H1 (cell line): ENCODE measurements around the gene FADD. TPM values are rescaled to one million over a fixed set of nuclear protein-coding genes. Genes with fewer than 3 reads are reported as not detected.

Source experiments
- CTCF ChIA-PET: fragments of 300-600 bp; sonication (Branson Sonifier 250); formaldehyde crosslinking; loops from one replicate; lab custom pipeline; 2021; ENCODE audit not compliant: partially characterized antibody; lab: Charles Lee
- POLR2A ChIA-PET: fragments of 300-600 bp; sonication (Branson Sonifier 250); formaldehyde crosslinking; loops from one replicate; lab custom pipeline; 2021; ENCODE audit warnings: inconsistent platforms; ENCODE audit not compliant: partially characterized antibody; lab: Charles Lee
- DNase-seq, 2 experiments: peaks; one replicate each; pipeline versions ENCODE4 v3.0.0 to v3.0.0-alpha.2; 2010 to 2022; ENCODE audit warnings: low spot score in 2 of 2, low read depth in 1 of 2, mixed read lengths in 1 of 2
- FAIRE-seq: peaks from 2 replicates; lab custom pipeline; 2011; peaks lifted over from hg19 to GRCh38; lab: Jason Lieb, UNC
- H2AFZ ChIP-seq: 2 replicates; pipeline ENCODE4 v1.8.1; 2012; ENCODE audit warnings: low read length, inconsistent platforms
- H2AK5ac ChIP-seq: 2 replicates; pipeline ENCODE4 v1.6.1; 2013; ENCODE audit warnings: low read depth, low read length
- H2BK120ac ChIP-seq: replicated peaks from 2 replicates; pipeline ENCODE3; 2013; ENCODE audit warnings: low read depth, low read length, inconsistent platforms
- H2BK12ac ChIP-seq: 2 replicates; pipeline ENCODE4 v1.6.1; 2013; ENCODE audit warnings: low read depth, low read length
- H2BK15ac ChIP-seq: 2 replicates; pipeline ENCODE4 v1.6.1; 2013; ENCODE audit warnings: low read length
- H2BK20ac ChIP-seq: 2 replicates; pipeline ENCODE4 v1.6.1; 2013; ENCODE audit warnings: low read length
- H2BK5ac ChIP-seq: 2 replicates; pipeline ENCODE4 v1.6.1; 2013; ENCODE audit warnings: low read depth, low read length
- H3K14ac ChIP-seq: 2 replicates; pipeline ENCODE4 v1.6.1; 2013; ENCODE audit warnings: inconsistent platforms; ENCODE audit not compliant: insufficient read length
- H3K18ac ChIP-seq: 2 replicates; pipeline ENCODE4 v1.6.1; 2013; ENCODE audit warnings: low read length; ENCODE audit errors: extremely low read depth
- H3K23ac ChIP-seq: 2 replicates; pipeline ENCODE4 v1.6.1; 2013; ENCODE audit warnings: inconsistent platforms; ENCODE audit not compliant: insufficient read length
- H3K23me2 ChIP-seq: 2 replicates; pipeline ENCODE4 v1.6.1; 2013; ENCODE audit warnings: low read depth, low read length
- H3K27ac ChIP-seq: 2 replicates; pipeline ENCODE4 v1.6.1; 2011; ENCODE audit warnings: low read depth, low read length, inconsistent platforms
- H3K27me3 ChIP-seq, 4 experiments: replicated peaks in 1 of 4; 1 replicate in 1 of 4; 2 replicates in 3 of 4; pipeline versions ENCODE4 v1.6.1 to v1.8.1; 2011 to 2013; ENCODE audit warnings: low read length in 3 of 4, mild to moderate bottlenecking in 3 of 4, inconsistent platforms in 2 of 4, mixed read lengths in 2 of 4, moderate library complexity in 1 of 4; ENCODE audit not compliant: control insufficient read depth in 3 of 4, insufficient read depth in 3 of 4; ENCODE audit errors: extremely low read depth in 1 of 4
- H3K36me3 ChIP-seq, 4 experiments: 2 replicates each; pipeline versions ENCODE4 v1.6.1 to v1.8.1; 2011 to 2013; ENCODE audit warnings: mild to moderate bottlenecking in 4 of 4, low read length in 3 of 4, moderate library complexity in 2 of 4, control low read depth in 1 of 4, inconsistent platforms in 1 of 4; ENCODE audit not compliant: insufficient read depth in 4 of 4, control insufficient read depth in 2 of 4
- H3K4ac ChIP-seq: replicated peaks from 2 replicates; pipeline ENCODE3; 2013; ENCODE audit warnings: low read length, low read depth, mixed read lengths, inconsistent platforms; ENCODE audit not compliant: insufficient read length
- H3K4me1 ChIP-seq, 4 experiments: replicated peaks in 1 of 4; 1 replicate in 1 of 4; 2 replicates in 3 of 4; pipeline versions ENCODE4 v1.6.1 to v1.8.1; 2011 to 2013; ENCODE audit warnings: low read length in 3 of 4, inconsistent platforms in 2 of 4, mixed read lengths in 1 of 4; ENCODE audit not compliant: insufficient read depth in 4 of 4, control insufficient read depth in 3 of 4
- H3K4me2 ChIP-seq, 2 experiments: 2 replicates each; pipeline versions ENCODE4 v1.6.1 to v1.8.1; 2011 to 2013; ENCODE audit warnings: low read depth in 2 of 2, low read length in 2 of 2, control low read depth in 1 of 2, inconsistent platforms in 1 of 2, mild to moderate bottlenecking in 1 of 2; ENCODE audit not compliant: insufficient read depth in 1 of 2
- H3K4me3 ChIP-seq, 4 experiments: fragments of 200-600, 300-600 bp in 1 of 4; sonication (generic), shearing (Covaris generic), sonication (Bioruptor Twin) in 1 of 4; 2 replicates each; pipeline versions ENCODE4 v1.5.1 to v1.8.1; 2011 to 2016; ENCODE audit warnings: low read length in 4 of 4, low read depth in 3 of 4, control low read depth in 2 of 4, inconsistent platforms in 2 of 4, mild to moderate bottlenecking in 2 of 4, mixed read lengths in 1 of 4, moderate library complexity in 1 of 4; ENCODE audit not compliant: insufficient read depth in 2 of 4; ENCODE audit errors: extremely low read depth in 1 of 4
- H3K56ac ChIP-seq: replicated peaks from 2 replicates; pipeline ENCODE3; 2013; ENCODE audit warnings: low read depth, mild to moderate bottlenecking, mixed read lengths, low read length, inconsistent platforms; ENCODE audit not compliant: insufficient read length
- H3K79me1 ChIP-seq: 2 replicates; pipeline ENCODE4 v1.6.1; 2013; ENCODE audit warnings: low read depth, low read length, control low read depth
- H3K79me2 ChIP-seq, 2 experiments: 2 replicates each; pipeline versions ENCODE4 v1.6.1 to v1.8.1; 2012 to 2013; ENCODE audit warnings: low read length in 2 of 2, mild to moderate bottlenecking in 2 of 2, inconsistent platforms in 1 of 2; ENCODE audit not compliant: insufficient read depth in 2 of 2, control insufficient read depth in 1 of 2
- H3K9ac ChIP-seq, 4 experiments: replicated peaks in 1 of 4; 1 replicate in 1 of 4; 2 replicates in 3 of 4; pipeline versions ENCODE4 v1.6.1 to v1.8.1; 2011 to 2013; ENCODE audit warnings: low read depth in 3 of 4, low read length in 3 of 4, control low read depth in 2 of 4, mild to moderate bottlenecking in 2 of 4, moderate library complexity in 2 of 4, inconsistent platforms in 1 of 4; ENCODE audit errors: extremely low read depth in 1 of 4
- H3K9me3 ChIP-seq, 2 experiments: 2 replicates each; pipeline versions ENCODE4 v1.6.1 to v1.8.1; 2012 to 2013; ENCODE audit warnings: mild to moderate bottlenecking in 2 of 2, moderate library complexity in 2 of 2, control low read depth in 1 of 2, inconsistent platforms in 1 of 2, low read depth in 1 of 2, low read length in 1 of 2, mixed read lengths in 1 of 2; ENCODE audit not compliant: insufficient read depth in 2 of 2
- H4K20me1 ChIP-seq, 2 experiments: replicated peaks in 1 of 2; 2 replicates each; pipeline versions ENCODE3 to v1.8.1; 2011 to 2013; ENCODE audit warnings: inconsistent platforms in 2 of 2, low read length in 2 of 2, mild to moderate bottlenecking in 1 of 2; ENCODE audit not compliant: insufficient read depth in 2 of 2, control insufficient read depth in 1 of 2
- H4K5ac ChIP-seq: 2 replicates; pipeline ENCODE4 v1.6.1; 2013; ENCODE audit warnings: low read length, low read depth, mixed read lengths, inconsistent platforms; ENCODE audit not compliant: insufficient read length
- H4K8ac ChIP-seq: 2 replicates; pipeline ENCODE4 v1.8.0; 2013; ENCODE audit warnings: mild to moderate bottlenecking, moderate library complexity, low read length, inconsistent platforms; ENCODE audit not compliant: insufficient read depth; ENCODE audit errors: extremely low read depth
- H4K91ac ChIP-seq: replicated peaks from 2 replicates; pipeline ENCODE3; 2013; ENCODE audit warnings: low read length, mixed read lengths, inconsistent platforms; ENCODE audit not compliant: insufficient read length
- BRCA1 ChIP-seq: IDR thresholded peaks from 2 replicates; pipeline ENCODE4 v1.6.1; 2012; ENCODE audit warnings: low read depth, low read length, improper control_type of control experiment
- GABPA ChIP-seq: IDR thresholded peaks from 2 replicates; pipeline ENCODE4 v1.6.1; 2011; ENCODE audit warnings: mild to moderate bottlenecking, low read length, moderate library complexity, borderline replicate concordance; ENCODE audit not compliant: insufficient read depth
- HDAC2 ChIP-seq, 2 experiments: fragments of 300-600 bp in 1 of 2; sonication (generic) in 1 of 2; IDR thresholded peaks; 2 replicates each; pipeline ENCODE4 v1.6.1; 2011 to 2012; ENCODE audit warnings: low read depth in 2 of 2, low read length in 2 of 2, mild to moderate bottlenecking in 2 of 2, moderate library complexity in 2 of 2, borderline replicate concordance in 1 of 2, inconsistent platforms in 1 of 2
- KDM4A ChIP-seq: IDR thresholded peaks from one replicate; pipeline ENCODE4 v1.7.1; 2012; ENCODE audit warnings: low read depth, mild to moderate bottlenecking, moderate library complexity, low read length, inconsistent platforms; ENCODE audit not compliant: severe bottlenecking
- KDM5A ChIP-seq: fragments of 200-600 bp; IDR thresholded peaks from 2 replicates; pipeline ENCODE4 v1.7.1; 2012; ENCODE audit warnings: mild to moderate bottlenecking, low read length, inconsistent platforms, mixed read lengths
- MAX ChIP-seq: IDR thresholded peaks from 2 replicates; pipeline ENCODE4 v1.6.1; 2012; ENCODE audit warnings: inconsistent platforms
- SAP30 ChIP-seq: fragments of 300-600 bp; sonication (generic); IDR thresholded peaks from 2 replicates; pipeline ENCODE4 v1.7.1; 2012; ENCODE audit warnings: low read length, moderate library complexity, mild to moderate bottlenecking, inconsistent platforms; ENCODE audit not compliant: insufficient read depth, insufficient replicate concordance
- SP2 ChIP-seq: IDR thresholded peaks from 2 replicates; pipeline ENCODE4 v1.6.1; 2012; ENCODE audit warnings: mild to moderate bottlenecking, low read length, inconsistent platforms
- USF2 ChIP-seq: IDR thresholded peaks from 2 replicates; pipeline ENCODE4 v1.6.1; 2011; ENCODE audit warnings: low read length, improper control_type of control experiment
- WGBS, 2 experiments: shearing (Covaris generic) in 1 of 2; methylation state at CpG; one replicate each; pipeline versions ENCODE4 v1.1.6 to v1.1.7; 2013 to 2015; ENCODE audit warnings: low lambda C conversion rate in 2 of 2, mixed read lengths in 2 of 2, inconsistent platforms in 1 of 2, low coverage in 1 of 2, missing lambda C conversion rate in 1 of 2; ENCODE audit not compliant: insufficient replicate concordance in 2 of 2, insufficient coverage in 1 of 2, insufficient read length in 1 of 2; ENCODE audit errors: extremely low coverage in 1 of 2, missing lambda C conversion rate in 1 of 2; 5-methylcytosine and 5-hydroxymethylcytosine counted together
- polyA plus RNA-seq, 7 experiments: library from polyadenylated mRNA; depleted of rRNA in 3 of 7; stranded (reverse) in 5 of 7; unstranded in 2 of 7; fragments of >200 nt in 5 of 7; fragments of 200-250 nt in 2 of 7; gene quantifications; 1 replicate in 5 of 7; 2 replicates in 1 of 7; 4 replicates in 1 of 7; pipeline versions ENCODE4 v1.2.1 to v1.2.3, GENCODE V29; 2011 to 2013; ENCODE audit warnings: missing spikeins in 2 of 7, mixed read lengths in 2 of 7
- total RNA-seq: library from RNA; stranded (reverse); fragmentation: NEBNext Ultra II Directional; extraction: Animal tissue kit (Norgen Biotek cat#: 25700); gene quantifications from 2 replicates; pipeline ENCODE4 v1.2.1, GENCODE V29; 2021

The FADD gene
- total and polyA plus RNA-seq, 2 of the 8 experiments (the other 6 are each of a cell fraction or from before 2014, with no cell fraction given) = 29.0 to 43.9 TPM

- Histone ChIP-seq H2AFZ (no peak overlapping the region), H3K56ac (no peak overlapping the region), H4K20me1 (no peaks in the 10 kb centered on the region), H3K27me3 (no peaks in the 10 kb centered on the region), H2AK5ac (peak overlapping the region; percentile 57; the same call in 1 of the 2 replicates), H3K9me3 (no peaks in the 10 kb centered on the region), H3K79me1 (no peaks in the 10 kb centered on the region; the same call in 1 of the 2 replicates), H3K9ac (no peak overlapping the region), H2BK15ac (0 out of 2 replicates have a peak overlapping the region, but pooled peaks have one; percentile 53), H3K23ac (no peak overlapping the region), H3K4me2 (no peak overlapping the region), H2BK120ac (no peak overlapping the region), H3K14ac (no peak overlapping the region), H3K4me1 (peaks cover 4 to 8% (median 8%) of the 10 kb centered on the region in 4 experiments), H4K5ac (no peak overlapping the region), H3K4ac (no peak overlapping the region), H3K27ac (no peak overlapping the region), H2BK5ac (0 out of 2 replicates have a peak overlapping the region, but pooled peaks have one; percentile 68), H4K8ac (no peak overlapping the region), H2BK12ac (peak overlapping the region; percentile 65; the same call in 1 of the 2 replicates), H3K36me3 (no peaks in the 10 kb centered on the region), H2BK20ac (peak overlapping the region; percentile 18; the same call in 1 of the 2 replicates), H3K23me2 (no peaks in the 10 kb centered on the region), H3K79me2 (no peaks in the 10 kb centered on the region), H3K18ac (no peak overlapping the region; the same call in 1 of the 2 replicates), H3K4me3 (no peak overlapping the region), H4K91ac (no peak overlapping the region)
- 84% methylated on average over 22 of the region's 22 CpGs; no CpG with 5 or more reads in 1 of the 2 experiments for WGBS, 2 experiments
- DNase-seq (no peak), FAIRE-seq (no peak)
- ChIA-PET POLR2A (interaction anchor here (0.7 to 1.3 kb wide), 2 partner anchors 16 to 27 kb away, joined by 3 to 4 read pairs; partner anchors contain the start of gene FADD), CTCF (interaction anchor here (1.1 to 1.2 kb wide), 3 partner anchors 106 to 316 kb away, joined by 3 read pairs; no protein-coding TSS in a partner anchor)
- TF ChIP-seq HDAC2 (IDR thresholded peaks at IDR 0.05; ENCODE audit: borderline replicate concordance in 1 of 2, low read depth in 2 of 2, low read length in 2 of 2) (no peak), SP2 (no peak), GABPA (no peak), USF2 (no peak), KDM5A (no peak), KDM4A (no peak), SAP30 (no peak), BRCA1 (no peak), MAX (no peak)
Measured at GRCh38 chr11:70230840-70231710, 28.0 kb downstream of the FADD start.
